Epithelial cell of esophagus (primary cell): ENCODE data around the gene PRDM16.

Source experiments
- DNase-seq: peaks from one replicate; pipeline ENCODE4 v3.0.0; 2010; ENCODE audit warnings: low read depth
- H3K4me3 ChIP-seq: 2 replicates; pipeline ENCODE4 v1.5.1; 2011; ENCODE audit warnings: mild to moderate bottlenecking, low read length, control low read depth
- TF ChIP-seq, protein P1 (sequence below): IDR thresholded peaks from 2 replicates; pipeline ENCODE4 v1.5.1; 2011; ENCODE audit warnings: low read depth, mild to moderate bottlenecking, low read length, control low read depth, inconsistent platforms; ENCODE audit not compliant: insufficient read depth; ENCODE audit errors: missing control alignments

PRDM16 gene

DNA sequence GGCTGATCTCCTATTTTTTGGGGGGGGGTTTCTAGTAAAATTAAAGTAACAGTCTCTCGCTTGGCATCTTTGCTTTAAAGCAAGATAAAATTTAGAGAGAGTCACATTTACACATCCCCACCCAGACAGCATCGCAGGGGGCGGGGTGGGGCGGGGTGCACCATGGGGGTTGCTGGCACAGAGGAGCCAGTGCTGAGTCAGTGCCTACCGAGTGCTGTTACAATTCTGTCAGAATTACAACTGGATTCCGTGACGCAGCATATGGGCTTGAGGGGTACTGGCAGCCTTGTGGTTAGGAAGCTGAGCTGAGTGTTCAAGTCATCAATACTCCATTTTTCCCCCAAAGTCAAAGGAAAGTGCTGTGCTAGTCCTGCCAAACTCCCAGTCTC lies 175.9 kb downstream of the PRDM16 start:
- DNase-seq, result no peak
- no peak overlapping the region for H3K4me3 ChIP-seq
- TF ChIP-seq, protein P1, sequence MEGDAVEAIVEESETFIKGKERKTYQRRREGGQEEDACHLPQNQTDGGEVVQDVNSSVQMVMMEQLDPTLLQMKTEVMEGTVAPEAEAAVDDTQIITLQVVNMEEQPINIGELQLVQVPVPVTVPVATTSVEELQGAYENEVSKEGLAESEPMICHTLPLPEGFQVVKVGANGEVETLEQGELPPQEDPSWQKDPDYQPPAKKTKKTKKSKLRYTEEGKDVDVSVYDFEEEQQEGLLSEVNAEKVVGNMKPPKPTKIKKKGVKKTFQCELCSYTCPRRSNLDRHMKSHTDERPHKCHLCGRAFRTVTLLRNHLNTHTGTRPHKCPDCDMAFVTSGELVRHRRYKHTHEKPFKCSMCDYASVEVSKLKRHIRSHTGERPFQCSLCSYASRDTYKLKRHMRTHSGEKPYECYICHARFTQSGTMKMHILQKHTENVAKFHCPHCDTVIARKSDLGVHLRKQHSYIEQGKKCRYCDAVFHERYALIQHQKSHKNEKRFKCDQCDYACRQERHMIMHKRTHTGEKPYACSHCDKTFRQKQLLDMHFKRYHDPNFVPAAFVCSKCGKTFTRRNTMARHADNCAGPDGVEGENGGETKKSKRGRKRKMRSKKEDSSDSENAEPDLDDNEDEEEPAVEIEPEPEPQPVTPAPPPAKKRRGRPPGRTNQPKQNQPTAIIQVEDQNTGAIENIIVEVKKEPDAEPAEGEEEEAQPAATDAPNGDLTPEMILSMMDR, result no peak

DNA sequence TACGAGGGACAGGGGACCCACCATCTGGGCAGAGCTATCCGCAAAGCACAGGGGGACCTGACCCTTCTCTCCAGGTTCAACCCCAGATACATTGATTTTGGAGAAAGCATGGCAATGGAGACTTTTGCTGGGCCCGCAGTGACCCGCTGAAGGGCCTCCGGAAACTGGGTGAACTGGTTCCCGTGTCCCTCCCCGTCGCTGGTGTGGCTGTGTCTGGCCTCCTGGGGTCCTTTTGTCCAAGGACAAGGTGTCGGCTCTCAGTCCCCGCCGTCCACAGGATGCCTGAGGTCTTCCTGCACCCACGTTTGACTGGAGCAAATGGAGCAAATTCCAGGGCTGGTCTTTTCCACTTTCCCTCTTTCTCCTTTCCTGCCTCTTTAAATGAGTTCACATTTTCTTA lies 176.3 kb downstream of the PRDM16 start:
- no peak overlapping the region for H3K4me3 ChIP-seq
- DNase-seq, result no peak
- TF ChIP-seq, protein P1, result no peak

- no peak overlapping the region for H3K4me3 ChIP-seq
- DNase-seq, result no peak
- TF ChIP-seq, protein P1, result no peak
Observed at GRCh38 chr1:3245768-3246167, 176.8 kb downstream of the PRDM16 start.

- no peak for DNase-seq
- TF ChIP-seq, protein P1, result no peak
- no peak overlapping the region for H3K4me3 ChIP-seq
Observed at GRCh38 chr1:3246251-3246650, 177.2 kb downstream of the PRDM16 start.

DNA sequence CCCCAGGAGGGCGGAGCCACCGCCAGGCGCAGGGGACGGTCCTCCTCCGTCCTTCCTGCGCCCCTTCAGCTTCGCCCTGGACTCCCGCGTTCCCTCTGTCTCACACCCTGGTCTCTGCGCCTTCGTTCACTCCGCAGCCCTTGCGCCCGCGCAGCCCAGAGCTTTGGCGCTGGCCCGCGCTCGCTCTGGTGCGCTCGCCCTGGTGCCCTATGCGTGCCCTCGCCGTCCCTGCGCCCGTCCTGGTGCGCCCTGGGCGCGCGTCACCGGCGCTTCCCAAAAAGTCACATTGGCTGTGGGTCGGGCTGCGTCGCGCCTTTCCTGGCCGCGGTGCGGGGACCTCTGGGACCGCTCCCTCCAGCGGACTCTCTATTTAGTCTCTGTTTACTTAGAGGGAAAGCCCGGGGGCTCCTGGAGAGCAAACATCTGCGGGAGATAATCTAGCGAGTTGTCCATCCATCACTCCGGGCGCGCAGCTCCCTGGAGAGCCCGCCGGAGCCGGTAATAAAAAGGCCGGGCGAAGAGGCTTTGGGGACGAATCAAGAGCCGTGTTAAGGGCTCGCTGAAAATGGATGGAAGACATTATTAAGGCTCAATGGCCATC lies 178.6 kb downstream of the PRDM16 start:
- no peak for DNase-seq
- TF ChIP-seq, protein P1, result no peak
- H3K4me3 ChIP-seq, result no peak overlapping the region

DNA sequence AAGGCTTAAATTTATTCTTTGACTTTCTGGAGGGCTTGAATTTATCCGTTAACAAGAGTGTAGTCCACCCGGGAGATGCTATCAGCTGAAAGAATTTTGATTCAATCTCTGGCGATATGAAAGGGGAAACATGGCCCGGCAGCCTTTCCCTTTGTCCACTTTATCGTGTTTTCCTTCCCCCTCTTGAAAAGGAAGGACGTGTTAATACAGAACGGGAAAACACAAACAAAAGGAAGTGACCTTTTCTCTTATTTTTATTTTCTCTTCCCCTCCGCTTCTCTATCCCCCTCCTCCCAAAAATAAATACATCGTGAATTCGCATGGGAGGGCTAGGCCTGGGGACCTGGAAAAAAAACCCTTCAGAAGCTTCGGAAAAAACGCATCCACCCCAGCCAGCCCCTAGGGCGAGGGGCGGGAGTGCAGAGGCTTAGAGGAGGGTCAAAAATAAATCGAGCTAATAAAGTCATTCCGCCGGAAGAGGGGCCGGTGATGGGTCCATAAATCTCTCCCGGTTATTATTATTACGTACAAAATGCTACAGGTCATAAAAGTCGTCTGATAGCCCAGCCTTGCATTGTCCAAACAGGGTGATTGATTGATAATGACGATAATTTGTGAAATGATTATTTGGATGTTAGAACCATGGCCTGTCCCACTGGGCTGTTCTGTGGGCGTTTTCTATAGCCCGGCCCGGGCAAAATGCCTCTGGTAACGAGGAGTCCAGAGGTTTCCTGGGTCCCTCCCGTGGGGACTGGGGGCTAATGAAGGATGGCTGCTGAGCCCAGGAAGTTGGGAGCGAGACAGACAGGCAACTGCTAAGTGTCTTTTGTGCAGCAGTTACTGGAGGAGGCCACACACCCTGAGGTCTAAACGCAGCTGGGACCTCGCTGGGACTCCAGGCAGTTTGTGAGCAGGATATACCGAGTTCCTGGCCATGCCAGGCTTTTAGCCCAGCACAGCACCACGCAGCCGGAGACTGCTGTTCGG lies 179.4 kb downstream of the PRDM16 start:
- TF ChIP-seq, protein P1, result no peak
- H3K4me3 ChIP-seq, result no peak overlapping the region
- no peak for DNase-seq

- no peak for DNase-seq
- H3K4me3 ChIP-seq, result no peak overlapping the region
- TF ChIP-seq, protein P1, result no peak
Observed at GRCh38 chr1:3249231-3249630, 180.2 kb downstream of the PRDM16 start.
